T-helper 17 cell (primary cell): Measurements from ENCODE around the gene SPEM2. TPM values are rescaled to one million over a fixed set of nuclear protein-coding genes. Genes with fewer than 3 reads are reported as not detected.

Experiments used
- ATAC-seq: fragments of 150-1000 bp; cut with Tn5 transposase; 2 replicates; pipeline ENCODE4 v1.10.0; 2021; ENCODE audit warnings: mild to moderate bottlenecking, moderate library complexity
- DNase-seq, 3 donors: peaks; one replicate each; pipeline versions ENCODE4 v3.0.0 to v3.0.0-alpha.2; 2020 to 2021
- H3K9me3 ChIP-seq: one replicate; pipeline ENCODE4 v1.7.0; 2013; ENCODE audit warnings: low read length, mild to moderate bottlenecking; ENCODE audit not compliant: control insufficient read depth, poor library complexity, severe bottlenecking
- H3K27ac Mint-ChIP-seq: one replicate; pipeline ENCODE4 v1.8.0; 2022; ENCODE audit warnings: mild to moderate bottlenecking, moderate library complexity, mixed read lengths
- H3K27me3 Mint-ChIP-seq: one replicate; pipeline ENCODE4 v1.8.0; 2022; ENCODE audit warnings: mixed read lengths
- H3K36me3 Mint-ChIP-seq: one replicate; pipeline ENCODE4 v1.8.0; 2022; ENCODE audit warnings: low read depth, mixed read lengths
- H3K4me1 Mint-ChIP-seq: one replicate; pipeline ENCODE4 v1.8.0; 2022; ENCODE audit warnings: mild to moderate bottlenecking, mixed read lengths
- H3K4me3 Mint-ChIP-seq: one replicate; pipeline ENCODE4 v1.8.0; 2022; ENCODE audit warnings: mild to moderate bottlenecking, moderate library complexity, mixed read lengths
- total RNA-seq, 4 donors: library from RNA in 2 of 4; stranded (reverse) in 2 of 4; gene quantifications; one replicate each; pipeline ENCODE4 v1.2.3 and lab custom pipeline; 2022 to 2026

Gene SPEM2
- total RNA-seq, 2 donors from 2014 or later: not detected

DNA sequence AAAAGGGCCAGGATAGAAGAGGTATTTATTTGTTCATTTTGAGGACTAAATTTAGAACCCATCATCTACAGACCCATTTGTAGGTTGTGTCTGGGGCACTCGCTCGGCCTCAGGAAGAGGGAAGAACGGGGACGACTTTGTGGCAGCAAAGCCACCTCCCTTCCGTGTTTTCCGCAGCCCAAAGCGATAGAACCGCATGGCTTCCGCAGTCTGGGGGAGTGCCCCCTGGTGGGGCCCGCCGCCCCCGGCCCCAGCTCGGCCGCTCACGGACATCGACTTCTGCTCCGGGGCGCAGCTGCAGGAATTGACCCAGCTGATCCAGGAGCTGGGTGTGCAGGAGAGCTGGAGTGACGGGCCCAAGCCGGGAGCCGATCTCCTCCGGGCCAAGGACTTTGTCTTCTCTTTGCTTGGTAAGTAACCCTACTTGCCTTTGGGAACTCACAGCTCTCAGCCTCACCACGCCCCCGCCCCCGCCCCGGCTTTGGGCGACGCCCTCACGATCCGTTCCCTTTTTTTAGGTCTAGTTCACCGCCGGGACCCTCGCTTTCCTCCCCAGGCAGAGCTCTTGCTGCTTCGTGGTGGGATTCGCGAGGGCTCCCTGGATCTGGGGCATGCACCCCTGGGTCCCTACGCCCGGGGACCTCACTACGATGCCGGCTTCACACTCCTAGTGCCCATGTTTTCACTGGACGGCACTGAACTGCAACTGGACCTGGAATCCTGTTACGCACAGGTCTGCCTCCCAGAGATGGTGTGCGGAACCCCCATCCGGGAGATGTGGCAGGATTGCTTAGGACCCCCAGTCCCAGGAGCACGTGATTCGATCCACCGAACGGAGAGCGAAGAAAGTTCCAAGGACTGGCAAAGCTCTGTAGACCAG, 10.5 kb downstream of the SPEM2 start:
- peak overlapping the region; percentile 95 for H3K4me3 Mint-ChIP-seq
- ATAC-seq: peak; percentile 50
- peak; percentile 49 to 51 (median 49) for DNase-seq
- peaks cover 4% of the 10 kb centered on the region for H3K36me3 Mint-ChIP-seq
- no peaks in the 10 kb centered on the region for H3K9me3 ChIP-seq
- peak overlapping the region; percentile 97 for H3K27ac Mint-ChIP-seq
- H3K27me3 Mint-ChIP-seq: peaks cover 17% of the 10 kb centered on the region
- H3K4me1 Mint-ChIP-seq: peaks cover 33% of the 10 kb centered on the region

DNA sequence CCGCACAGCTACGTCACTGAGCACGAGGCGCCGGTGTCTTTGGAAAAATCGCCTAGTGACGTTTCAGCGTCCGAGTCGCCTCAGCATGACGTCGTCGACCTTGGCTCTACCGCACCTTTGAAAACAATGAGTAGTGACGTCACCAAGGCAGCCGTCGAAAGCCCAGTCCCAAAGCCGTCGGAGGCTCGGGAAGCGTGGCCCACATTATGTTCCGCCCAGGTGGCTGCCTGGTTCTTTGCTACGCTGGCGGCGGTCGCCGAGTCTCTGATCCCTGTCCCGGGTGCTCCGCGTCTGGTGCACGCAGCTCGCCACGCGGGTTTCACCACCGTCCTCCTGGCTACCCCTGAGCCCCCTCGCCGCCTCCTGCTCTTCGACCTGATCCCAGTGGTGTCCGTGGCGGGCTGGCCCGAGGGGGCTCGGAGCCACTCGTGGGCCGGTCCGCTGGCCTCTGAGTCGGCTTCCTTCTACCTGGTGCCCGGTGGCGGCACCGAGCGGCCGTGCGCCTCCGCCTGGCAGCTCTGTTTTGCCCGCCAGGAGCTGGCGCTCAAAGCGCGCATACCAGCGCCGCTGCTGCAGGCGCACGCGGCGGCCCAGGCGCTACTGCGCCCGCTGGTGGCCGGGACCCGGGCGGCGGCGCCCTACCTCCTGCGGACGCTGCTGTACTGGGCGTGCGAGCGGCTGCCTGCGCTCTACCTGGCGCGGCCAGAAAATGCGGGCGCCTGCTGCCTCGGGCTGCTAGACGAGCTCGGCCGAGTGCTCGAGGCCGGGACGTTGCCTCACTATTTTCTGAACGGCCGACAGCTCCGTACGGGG, 11.3 kb downstream of the SPEM2 start:
- peaks cover 33% of the 10 kb centered on the region for H3K4me1 Mint-ChIP-seq
- peaks cover 20% of the 10 kb centered on the region for H3K27me3 Mint-ChIP-seq
- H3K36me3 Mint-ChIP-seq: peaks cover 4% of the 10 kb centered on the region
- H3K9me3 ChIP-seq: no peaks in the 10 kb centered on the region
- peak overlapping the region; percentile 97 for H3K27ac Mint-ChIP-seq
- H3K4me3 Mint-ChIP-seq: peak overlapping the region; percentile 95
- DNase-seq: peak; percentile 71 to 80 (median 73)
- peak; percentile 69 for ATAC-seq

DNA sequence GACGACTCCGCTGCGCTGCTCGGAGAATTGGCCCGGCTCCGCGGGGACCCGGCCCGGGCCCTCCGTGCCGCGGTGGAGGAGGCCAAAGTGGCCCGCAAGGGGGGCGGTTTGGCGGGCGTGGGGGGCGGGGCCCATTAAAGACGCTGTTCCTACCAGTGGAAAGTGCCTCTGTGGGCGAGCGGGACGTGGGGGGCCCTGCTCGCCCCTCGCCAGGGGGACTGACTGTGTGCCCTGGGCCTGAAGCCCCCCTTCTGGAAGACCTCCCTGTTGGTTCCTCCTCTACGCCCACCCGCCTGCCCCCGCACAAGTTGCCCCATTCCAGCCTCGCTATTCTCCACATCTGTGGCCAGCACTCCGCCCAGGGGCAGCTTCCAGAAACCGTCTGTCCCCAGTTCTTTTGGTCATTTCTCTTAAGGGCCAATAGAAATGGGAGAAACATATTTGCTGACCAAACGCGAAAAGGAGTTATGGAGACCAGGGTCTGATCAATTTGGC, 12.0 kb downstream of the SPEM2 start:
- peaks cover 6% of the 10 kb centered on the region for H3K36me3 Mint-ChIP-seq
- peaks cover 33% of the 10 kb centered on the region for H3K4me1 Mint-ChIP-seq
- no peak for ATAC-seq
- H3K9me3 ChIP-seq: no peaks in the 10 kb centered on the region
- H3K27me3 Mint-ChIP-seq: peaks cover 27% of the 10 kb centered on the region
- H3K27ac Mint-ChIP-seq: peak overlapping the region; percentile 67
- H3K4me3 Mint-ChIP-seq: peak overlapping the region; percentile 95
- DNase-seq: no peak

DNA sequence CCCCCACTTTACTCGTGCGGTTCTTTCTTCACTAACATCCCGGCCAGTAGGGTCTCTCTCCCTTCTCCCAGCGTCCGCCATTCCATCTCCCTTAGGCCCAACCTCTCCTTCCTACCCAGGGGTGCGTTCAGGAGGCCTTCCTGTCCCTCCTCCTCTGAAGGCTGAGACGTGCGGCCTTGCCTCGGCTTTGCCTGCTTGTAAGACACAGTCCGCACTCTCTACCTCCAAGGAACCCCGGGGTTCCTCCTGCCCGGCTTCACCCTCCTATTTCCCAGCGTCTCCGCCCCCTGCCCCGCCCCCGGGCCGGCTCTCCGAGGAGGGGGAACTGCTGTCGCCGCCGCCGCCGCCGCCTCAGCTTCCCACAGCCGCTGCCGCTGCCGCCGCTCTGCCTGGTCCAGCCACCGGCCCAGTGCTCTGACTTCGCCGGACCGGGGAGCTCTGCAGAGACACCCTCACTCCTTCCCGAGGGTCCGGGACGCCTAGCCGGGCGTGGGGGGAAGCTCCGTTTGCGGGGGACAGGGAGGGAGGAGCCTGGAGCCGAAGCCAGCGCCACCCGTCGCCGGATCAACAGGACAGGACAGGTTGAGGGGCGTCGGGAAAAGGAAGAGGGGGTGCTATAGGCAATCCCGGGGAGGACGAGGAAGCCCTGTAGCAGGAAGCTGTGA, 12.7 kb downstream of the SPEM2 start:
- Mint-ChIP-seq H3K27me3 (peaks cover 33% of the 10 kb centered on the region), H3K27ac (peak overlapping the region; percentile 67)

DNA sequence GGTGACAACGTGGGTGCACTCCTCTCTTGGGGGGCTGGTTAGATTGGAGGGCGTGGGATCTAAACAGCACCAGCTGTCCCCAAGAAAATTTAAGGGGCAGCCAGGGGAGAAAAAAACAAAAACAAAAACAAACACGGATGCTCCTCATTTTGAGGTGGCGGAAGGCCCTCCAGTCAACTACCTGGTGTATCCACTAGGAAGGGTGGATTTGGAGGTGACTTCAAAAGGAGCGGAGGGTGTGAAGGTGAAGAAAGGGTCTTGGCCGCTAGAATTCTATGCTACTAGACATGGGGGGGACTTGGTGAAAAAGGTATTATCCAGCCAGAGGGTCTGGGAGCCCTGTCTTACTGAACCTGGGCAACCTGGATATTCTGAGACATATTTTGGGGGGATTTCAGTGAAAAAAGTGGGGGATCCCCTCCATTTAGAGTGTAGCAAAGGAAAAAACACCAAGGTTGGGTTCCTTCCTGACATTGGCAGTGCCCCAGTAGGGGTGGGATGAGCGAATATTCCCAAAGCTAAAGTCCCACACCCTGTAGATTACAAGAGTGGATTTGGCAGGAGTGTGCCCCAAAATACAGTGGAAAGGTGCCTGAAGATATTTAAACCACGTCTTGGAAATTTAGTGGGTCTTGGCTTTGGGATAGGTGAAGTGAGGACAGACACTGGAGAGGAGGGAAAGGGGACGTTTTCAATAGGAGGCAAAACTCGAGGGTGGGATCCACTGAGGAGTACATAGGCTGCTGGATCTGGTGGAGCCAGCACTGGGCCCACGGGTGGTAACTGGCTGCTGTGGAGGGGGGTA, 13.4 kb downstream of the SPEM2 start:
- peak overlapping the region; percentile 67 for H3K27ac Mint-ChIP-seq
- ATAC-seq: no peak
- no peak for DNase-seq
- peaks cover 41% of the 10 kb centered on the region for H3K27me3 Mint-ChIP-seq
- peaks cover 33% of the 10 kb centered on the region for H3K4me1 Mint-ChIP-seq
- H3K36me3 Mint-ChIP-seq: peaks cover 8% of the 10 kb centered on the region
- peak overlapping the region; percentile 88 for H3K4me3 Mint-ChIP-seq
- H3K9me3 ChIP-seq: no peaks in the 10 kb centered on the region

More for the DNA sequence above, 12.7 kb downstream of the SPEM2 start:
- Mint-ChIP-seq H3K4me3 (peak overlapping the region; percentile 88), H3K4me1 (peaks cover 33% of the 10 kb centered on the region), H3K36me3 (peaks cover 8% of the 10 kb centered on the region)
- DNase-seq: peak; percentile 37 to 40 (median 40)
- ATAC-seq: no peak
- H3K9me3 ChIP-seq: no peaks in the 10 kb centered on the region

DNA sequence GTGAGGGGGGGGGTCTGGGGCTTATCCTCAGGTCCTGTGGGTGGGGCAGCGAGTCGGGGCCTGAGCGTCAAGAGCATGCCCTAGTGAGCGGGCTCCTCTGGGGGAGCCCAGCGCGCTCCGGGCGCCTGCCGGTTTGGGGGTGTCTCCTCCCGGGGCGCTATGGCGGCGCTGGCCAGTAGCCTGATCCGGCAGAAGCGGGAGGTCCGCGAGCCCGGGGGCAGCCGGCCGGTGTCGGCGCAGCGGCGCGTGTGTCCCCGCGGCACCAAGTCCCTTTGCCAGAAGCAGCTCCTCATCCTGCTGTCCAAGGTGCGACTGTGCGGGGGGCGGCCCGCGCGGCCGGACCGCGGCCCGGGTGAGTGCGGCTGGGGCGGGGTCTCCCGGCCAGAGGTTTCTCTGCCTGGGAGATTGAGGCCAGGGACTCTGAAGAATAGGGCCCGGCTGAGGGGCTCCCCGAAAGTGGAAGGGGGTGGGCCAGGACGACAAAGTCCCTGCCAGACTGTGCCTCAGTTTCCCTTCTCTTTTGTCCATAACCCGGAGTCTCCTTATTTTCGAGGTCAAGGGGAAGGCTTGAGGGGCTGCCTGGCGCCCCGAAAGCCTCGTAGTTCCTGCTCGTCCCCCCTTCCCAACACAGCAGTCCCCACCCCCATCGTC, 14.2 kb downstream of the SPEM2 start, which contains the start of gene FGF11:
Gene FGF11 (plus strand): TSS at position 51 of the 651 bp plus-strand sequence. CDS start 109 bp downstream, at position 160.
- Mint-ChIP-seq H3K36me3 (peaks cover 8% of the 10 kb centered on the region), H3K4me1 (peaks cover 33% of the 10 kb centered on the region), H3K4me3 (peak within 1 kb of the TSS; percentile 91), H3K27ac (peak within 1 kb of the TSS; percentile 67), H3K27me3 (peaks cover 47% of the 10 kb centered on the region)
- ATAC-seq (no peak), DNase-seq (no peak)
- no peaks in the 10 kb centered on the region for H3K9me3 ChIP-seq

DNA sequence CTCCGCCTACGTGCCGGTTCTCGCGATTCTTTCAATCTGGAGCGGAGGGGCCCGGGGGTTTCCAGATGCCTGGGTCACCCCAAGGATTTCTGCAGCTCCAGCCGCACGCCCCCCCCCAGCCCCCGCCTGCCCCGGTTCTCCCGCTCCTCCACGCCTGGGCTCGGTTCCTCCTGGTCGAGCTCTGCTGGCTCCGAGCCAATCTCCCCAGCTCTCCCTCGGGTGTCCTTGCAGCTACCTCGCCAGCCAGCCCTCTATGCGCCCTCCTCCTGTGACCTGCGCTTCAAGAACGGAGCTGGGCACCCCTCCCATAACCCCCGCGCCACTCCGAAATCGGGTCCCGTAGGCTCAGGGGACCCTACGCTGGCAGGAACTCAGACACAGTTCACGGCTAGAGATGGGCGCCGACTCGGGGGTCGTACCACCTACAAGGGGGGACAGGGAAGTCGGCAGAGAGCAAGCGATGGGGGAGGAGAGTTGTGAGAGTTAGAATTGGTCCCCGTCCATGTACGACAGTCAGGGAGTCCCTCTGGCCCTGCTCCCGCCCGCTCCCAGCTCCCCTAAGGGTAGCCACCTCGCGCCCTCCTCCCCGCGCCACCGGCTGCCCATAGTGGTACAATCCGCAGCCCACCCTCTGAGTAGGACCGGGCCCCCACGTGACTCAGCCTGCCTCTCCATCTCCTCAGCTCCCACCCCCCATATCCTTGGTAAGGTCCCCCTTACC, 14.9 kb downstream of the SPEM2 start:
- DNase-seq: peak in 1 of 3 donors; percentile 22
- peaks cover 30% of the 10 kb centered on the region for H3K4me1 Mint-ChIP-seq
- no peak overlapping the region for H3K27ac Mint-ChIP-seq
- H3K4me3 Mint-ChIP-seq: peak overlapping the region; percentile 91
- no peaks in the 10 kb centered on the region for H3K9me3 ChIP-seq
- peaks cover 54% of the 10 kb centered on the region for H3K27me3 Mint-ChIP-seq
- ATAC-seq: no peak
- peaks cover 8% of the 10 kb centered on the region for H3K36me3 Mint-ChIP-seq

DNA sequence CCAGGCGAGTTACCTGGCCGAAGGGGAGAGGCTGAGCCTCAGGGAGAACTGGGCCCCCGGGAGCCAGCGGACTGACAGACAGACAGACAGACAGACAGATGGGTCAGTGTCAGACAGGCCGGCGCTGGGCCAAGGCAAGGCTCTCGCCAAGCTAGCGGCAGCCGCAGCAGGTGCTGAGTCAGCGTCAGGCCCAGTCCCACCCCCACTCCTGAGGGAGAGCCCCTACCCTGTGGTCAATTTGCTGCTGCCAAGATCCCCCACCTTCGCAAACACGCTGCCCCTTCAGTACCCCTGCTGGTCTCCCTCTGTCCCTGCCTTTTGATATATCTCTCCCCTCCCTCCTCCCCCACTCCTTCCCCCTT, 15.4 kb downstream of the SPEM2 start:
- H3K27me3 Mint-ChIP-seq: peaks cover 59% of the 10 kb centered on the region
- ATAC-seq (no peak), DNase-seq (no peak)
- no peaks in the 10 kb centered on the region for H3K9me3 ChIP-seq
- H3K4me3 Mint-ChIP-seq: peak overlapping the region; percentile 91
- H3K27ac Mint-ChIP-seq: no peak overlapping the region
- peaks cover 32% of the 10 kb centered on the region for H3K4me1 Mint-ChIP-seq
- peaks cover 8% of the 10 kb centered on the region for H3K36me3 Mint-ChIP-seq

DNA sequence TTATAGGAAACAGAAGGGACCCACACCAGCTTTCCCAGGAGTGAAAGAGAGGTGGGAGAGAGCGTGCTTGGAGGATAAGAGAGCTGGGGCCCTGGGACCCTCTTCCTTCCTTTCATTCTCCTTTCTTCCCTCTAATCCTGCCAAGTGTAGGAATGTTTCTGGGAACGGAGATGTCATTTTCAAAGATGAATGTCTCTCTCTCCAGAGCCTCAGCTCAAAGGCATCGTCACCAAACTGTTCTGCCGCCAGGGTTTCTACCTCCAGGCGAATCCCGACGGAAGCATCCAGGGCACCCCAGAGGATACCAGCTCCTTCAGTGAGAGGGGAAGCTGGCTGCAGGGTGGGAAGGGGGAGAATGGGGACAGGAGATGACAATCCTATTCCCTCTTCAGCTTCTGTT, 15.8 kb downstream of the SPEM2 start:
- H3K27ac Mint-ChIP-seq: no peak overlapping the region
- DNase-seq (no peak), ATAC-seq (no peak)
- no peaks in the 10 kb centered on the region for H3K9me3 ChIP-seq
- peaks cover 62% of the 10 kb centered on the region for H3K27me3 Mint-ChIP-seq
- peak overlapping the region; percentile 91 for H3K4me3 Mint-ChIP-seq
- peaks cover 32% of the 10 kb centered on the region for H3K4me1 Mint-ChIP-seq
- H3K36me3 Mint-ChIP-seq: peaks cover 8% of the 10 kb centered on the region

DNA sequence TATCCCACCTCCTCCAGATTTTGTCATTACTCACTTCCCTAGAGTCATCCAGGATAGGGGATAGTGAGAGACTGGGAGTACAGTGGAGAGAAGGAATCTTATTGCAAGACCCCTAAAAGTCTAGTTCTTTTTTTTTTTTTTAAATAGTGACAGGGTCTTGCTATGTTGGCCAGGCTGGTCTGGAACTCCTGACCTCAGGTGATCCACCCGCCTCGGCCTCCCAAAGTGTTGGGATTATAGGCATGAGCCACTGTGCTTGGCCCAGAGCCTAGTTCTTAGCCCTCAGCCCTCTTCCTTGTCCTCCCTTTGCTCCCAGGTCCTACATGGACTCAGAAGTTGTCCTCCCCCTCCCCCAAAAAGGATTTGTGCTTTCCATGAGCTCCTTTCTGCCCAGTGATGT, 16.7 kb downstream of the SPEM2 start:
- DNase-seq (no peak), ATAC-seq (no peak)
- Mint-ChIP-seq H3K27ac (no peak overlapping the region), H3K36me3 (peaks cover 11% of the 10 kb centered on the region), H3K4me3 (peak overlapping the region; percentile 25), H3K4me1 (peaks cover 32% of the 10 kb centered on the region), H3K27me3 (peaks cover 67% of the 10 kb centered on the region)
- H3K9me3 ChIP-seq: no peaks in the 10 kb centered on the region
